Fibroblast of pulmonary artery (primary cell): Measurements from ENCODE around the gene CWC22.
"Not testable (repeated sequence)": the region's sequence is repeated elsewhere in the genome, so short reads cannot be mapped to it uniquely, and the experiment has no call there.

Experiments
- DNase-seq: peaks from one replicate; pipeline ENCODE4 v3.0.0-alpha.2; 2010; ENCODE audit warnings: low read depth
- H3K4me3 ChIP-seq: replicated peaks from 2 replicates; pipeline ENCODE4 v1.5.1; 2011; ENCODE audit warnings: low read depth, mild to moderate bottlenecking, control low read depth, low read length, moderate library complexity
- TF ChIP-seq, protein P1 (sequence below): IDR thresholded peaks from 2 replicates; pipeline ENCODE4 v1.5.1; 2011; ENCODE audit warnings: mild to moderate bottlenecking, control low read depth, low read length, inconsistent platforms; ENCODE audit errors: missing control alignments

Gene CWC22

DNA sequence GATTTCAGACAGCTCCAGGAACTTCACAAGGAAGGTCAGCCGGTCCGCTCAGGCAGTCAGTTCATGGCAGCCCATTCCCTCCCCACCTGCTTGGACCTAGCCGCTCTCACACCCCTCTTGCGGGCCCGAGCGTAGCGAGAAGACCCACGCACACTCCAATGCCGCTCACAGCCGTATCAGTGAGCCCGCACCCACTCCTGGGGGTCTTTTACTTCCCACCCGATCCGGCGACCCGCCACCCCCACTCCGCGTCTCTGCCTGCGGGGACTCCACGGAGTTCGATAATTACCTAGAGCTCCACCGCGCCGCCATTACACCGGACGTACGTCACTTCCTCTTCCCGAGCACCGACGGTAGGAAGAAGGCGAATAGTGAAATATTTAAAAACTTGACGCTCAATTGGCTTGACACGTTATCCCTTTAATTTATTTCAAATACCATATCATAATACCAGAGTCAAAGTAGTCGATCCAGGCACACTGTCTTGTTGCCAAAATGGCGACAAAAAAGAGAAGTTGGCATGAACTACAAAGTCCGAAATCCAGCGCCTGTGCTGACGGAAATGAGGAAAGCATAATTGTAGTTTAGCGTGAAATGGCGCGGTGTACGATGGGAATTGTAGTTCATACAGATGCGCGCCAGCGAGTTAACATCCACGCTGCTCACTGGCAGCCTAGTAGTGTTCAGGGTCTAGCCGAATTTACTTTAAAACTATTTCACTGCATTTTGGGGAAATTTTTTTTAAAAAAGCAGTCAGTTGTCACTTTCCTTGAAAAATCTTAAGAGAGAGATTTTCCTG, at the start of gene CWC22:
TSS of gene CWC22 (minus strand) at position 517 of the 799 bp plus-strand sequence. CDS start 13,956 bp downstream, outside the sequence.
- TF ChIP-seq, protein P1, sequence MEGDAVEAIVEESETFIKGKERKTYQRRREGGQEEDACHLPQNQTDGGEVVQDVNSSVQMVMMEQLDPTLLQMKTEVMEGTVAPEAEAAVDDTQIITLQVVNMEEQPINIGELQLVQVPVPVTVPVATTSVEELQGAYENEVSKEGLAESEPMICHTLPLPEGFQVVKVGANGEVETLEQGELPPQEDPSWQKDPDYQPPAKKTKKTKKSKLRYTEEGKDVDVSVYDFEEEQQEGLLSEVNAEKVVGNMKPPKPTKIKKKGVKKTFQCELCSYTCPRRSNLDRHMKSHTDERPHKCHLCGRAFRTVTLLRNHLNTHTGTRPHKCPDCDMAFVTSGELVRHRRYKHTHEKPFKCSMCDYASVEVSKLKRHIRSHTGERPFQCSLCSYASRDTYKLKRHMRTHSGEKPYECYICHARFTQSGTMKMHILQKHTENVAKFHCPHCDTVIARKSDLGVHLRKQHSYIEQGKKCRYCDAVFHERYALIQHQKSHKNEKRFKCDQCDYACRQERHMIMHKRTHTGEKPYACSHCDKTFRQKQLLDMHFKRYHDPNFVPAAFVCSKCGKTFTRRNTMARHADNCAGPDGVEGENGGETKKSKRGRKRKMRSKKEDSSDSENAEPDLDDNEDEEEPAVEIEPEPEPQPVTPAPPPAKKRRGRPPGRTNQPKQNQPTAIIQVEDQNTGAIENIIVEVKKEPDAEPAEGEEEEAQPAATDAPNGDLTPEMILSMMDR: no peak
- DNase-seq: peak; percentile 96
- H3K4me3 ChIP-seq: peak within 1 kb of the TSS; percentile 83

DNA sequence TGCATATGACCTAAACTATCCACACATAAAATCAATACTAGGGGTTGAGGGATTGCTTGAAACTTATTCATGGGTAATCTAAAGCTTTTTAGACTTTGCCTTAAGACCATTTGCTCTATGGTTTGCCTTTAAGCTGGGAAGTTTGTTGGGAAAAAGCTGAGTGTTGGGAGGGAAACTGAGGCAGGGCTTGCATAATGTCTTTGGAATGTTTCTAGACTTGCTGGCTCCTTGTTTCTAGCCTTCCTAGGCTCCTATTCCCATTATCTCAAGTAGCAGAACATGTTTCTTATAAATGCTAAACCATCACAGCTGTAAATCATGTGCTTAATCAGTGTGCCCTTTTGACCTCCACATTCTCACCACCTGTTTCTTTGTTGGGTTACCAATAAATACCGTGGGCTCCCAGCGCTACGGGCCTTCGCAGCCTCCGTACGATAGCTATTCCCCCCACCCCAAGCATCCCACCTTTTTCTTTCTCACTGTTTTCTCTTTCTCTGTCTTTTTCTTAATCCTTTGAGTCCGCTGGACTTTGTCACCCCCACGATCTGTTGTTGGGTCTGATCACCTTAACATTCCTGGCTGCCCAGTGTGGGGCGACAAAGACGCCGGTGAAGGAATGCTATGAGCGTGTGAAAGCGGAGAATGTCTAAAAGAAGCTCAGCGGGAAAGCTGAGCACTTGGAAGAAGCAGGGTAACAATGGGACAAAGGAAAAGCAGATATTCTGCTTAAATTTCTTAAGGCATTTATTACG, 49.4 kb upstream of the CWC22 start:
- no peak overlapping the region for H3K4me3 ChIP-seq
- no peak for DNase-seq
- TF ChIP-seq, protein P1: no peak

DNA sequence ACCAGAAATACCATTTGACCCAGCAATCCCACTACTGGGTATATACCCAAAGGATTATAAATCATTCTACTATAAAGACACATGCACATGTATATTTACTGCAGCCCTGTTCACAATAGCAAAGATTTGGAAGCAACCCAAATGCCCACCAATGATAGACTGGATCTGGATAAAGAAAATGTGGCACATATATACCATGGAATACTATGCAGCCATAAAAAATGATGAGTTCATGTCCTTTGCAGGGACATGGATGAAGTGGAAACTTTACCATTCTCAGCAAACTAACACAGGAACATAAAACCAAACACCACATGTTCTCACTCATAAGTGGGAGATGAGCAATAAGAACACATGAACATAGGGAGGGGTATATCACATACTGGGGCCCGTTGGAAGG, 47.5 kb upstream of the CWC22 start:
- not testable (repeated sequence) for H3K4me3 ChIP-seq, DNase-seq

DNA sequence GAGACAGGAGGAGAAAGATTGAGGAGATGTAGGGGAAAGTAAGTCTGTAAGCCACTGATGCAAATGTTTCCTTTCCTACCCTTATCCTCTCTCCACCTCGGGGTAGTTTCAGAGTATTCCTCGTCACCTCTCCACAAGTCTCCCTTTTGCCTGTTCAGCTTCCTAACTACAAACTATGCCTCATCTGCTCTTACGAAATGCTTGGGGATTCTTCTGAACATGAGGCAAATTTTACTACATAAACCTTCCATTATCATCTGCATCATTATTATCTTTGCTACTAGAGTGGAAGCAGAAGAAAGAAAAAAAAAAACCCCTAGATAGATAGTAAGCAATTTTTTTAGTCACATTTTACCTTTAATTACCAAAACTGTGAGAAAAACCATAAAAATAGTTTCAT, 43.1 kb upstream of the CWC22 start:
- peak; percentile 7 for DNase-seq
- TF ChIP-seq, protein P1: no peak
- H3K4me3 ChIP-seq: no peak overlapping the region

DNA sequence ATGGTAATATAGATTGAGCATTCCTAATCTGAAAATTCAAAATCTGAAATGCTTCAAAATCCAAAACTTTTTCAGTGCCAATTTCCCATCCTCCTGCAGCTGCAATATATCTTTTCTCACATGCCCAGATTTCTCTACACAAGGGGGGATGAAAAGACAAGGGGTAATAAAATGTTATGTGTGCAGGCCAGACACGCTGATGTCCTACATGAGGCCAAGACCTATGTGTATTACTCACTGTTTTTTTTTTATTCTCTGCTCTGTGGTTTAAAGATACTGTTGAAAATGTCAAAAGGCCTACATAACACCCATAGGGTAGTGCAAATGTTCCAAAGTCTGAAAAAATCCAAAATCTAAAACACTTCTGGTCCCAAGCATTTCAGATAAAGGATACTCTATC, 41.2 kb upstream of the CWC22 start:
- peak; percentile 28 for DNase-seq
- TF ChIP-seq, protein P1: no peak
- no peak overlapping the region for H3K4me3 ChIP-seq

DNA sequence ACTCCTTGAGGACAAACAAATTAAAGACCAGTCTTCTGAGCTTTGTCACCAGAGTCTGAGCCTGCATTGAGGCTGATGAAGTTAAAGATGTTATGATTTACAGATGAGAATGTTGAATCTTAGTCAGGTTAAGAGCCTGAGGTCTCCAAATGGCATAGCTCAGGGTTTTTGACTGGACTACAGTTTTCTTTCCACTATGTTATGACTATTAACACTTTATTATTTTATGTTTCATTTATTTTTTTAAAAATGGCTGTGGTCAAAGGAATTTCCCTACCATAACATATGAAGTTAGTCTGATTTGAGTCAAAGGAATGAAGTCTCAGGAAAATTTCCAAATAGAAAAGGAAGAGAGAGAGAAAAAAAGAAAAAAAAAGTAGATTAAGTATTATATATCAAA, 39.7 kb upstream of the CWC22 start:
- H3K4me3 ChIP-seq: no peak overlapping the region
- TF ChIP-seq, protein P1: no peak
- DNase-seq: no peak

DNA sequence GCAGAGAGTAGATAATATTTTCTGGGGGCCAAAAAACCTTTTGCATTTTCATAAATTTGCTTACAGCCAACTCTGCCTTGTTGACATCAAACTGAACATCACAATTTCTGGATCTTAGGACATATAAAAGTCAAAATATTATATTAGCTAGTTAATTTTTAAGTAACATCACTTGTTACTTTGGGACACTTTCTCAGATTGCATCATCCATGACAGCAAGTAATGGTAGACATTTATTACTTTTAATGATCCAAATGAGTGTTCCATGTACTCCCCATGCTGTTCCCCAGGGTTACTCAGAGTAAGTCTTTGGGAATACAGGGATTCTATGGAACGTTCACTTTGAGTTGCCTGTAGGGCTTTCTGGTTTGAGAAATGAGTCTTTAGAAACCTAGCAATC, 39.1 kb upstream of the CWC22 start:
- no peak overlapping the region for H3K4me3 ChIP-seq
- no peak for DNase-seq
- TF ChIP-seq, protein P1: no peak
